Astrocyte of the cerebellum (primary cell): ENCODE data around the gene KCNAB2.

Experiments used
- DNase-seq: peaks from one replicate; pipeline ENCODE4 v3.0.0-alpha.2; 2011; ENCODE audit warnings: low read depth
- H3K4me3 ChIP-seq: 2 replicates; pipeline ENCODE4 v1.5.1; 2011; ENCODE audit warnings: mild to moderate bottlenecking, low read depth, low read length, moderate library complexity
- CTCF ChIP-seq: IDR thresholded peaks from 2 replicates; pipeline ENCODE4 v1.5.1; 2012; ENCODE audit warnings: low read length, low read depth, moderate library complexity, mild to moderate bottlenecking; ENCODE audit errors: missing control alignments
- in situ Hi-C: cut with HindIII; loops from 2 replicates; pipeline ENCODE4 v1.10.0; 2017; ENCODE audit warnings: low sequenced_read_pairs

Gene KCNAB2

DNA sequence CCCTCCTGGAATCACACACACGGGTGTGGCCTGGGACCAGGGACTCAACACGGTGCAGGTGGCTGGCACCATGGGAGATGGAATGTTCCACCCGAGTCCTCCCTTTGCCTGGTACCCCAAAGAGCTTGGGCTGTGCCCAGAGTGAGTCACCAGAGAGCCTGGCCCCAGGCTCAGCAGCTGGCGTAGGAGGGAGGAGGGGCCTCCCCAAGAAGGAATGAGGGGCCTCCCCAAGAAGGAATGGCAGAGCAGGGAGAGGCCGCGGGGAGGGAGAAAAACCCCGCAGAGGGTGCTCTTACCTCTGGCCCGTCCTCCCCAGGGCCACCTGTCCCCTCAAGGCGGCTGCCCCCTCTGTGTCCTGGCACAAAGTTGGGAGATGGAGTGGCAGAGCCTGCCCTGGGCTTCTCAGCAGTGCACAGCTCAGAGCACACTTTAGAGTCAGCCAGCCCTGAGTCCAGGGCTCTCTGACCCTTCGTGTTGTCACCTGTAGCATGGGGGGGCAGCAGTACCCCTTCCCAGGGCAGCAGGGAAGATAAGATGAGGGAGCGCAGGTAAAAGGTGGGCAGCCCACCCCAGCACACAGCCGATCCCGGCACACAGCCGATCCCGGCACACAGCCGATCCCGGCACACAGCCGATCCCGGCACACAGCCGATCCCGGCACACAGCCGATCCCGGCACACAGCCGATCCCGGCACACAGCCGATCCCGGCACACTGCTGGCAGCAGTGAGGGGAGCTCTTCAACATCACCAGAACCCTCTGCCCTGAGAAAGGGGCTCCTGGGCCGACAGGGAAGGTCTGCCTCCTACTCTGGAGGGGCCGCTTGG, 20.2 kb upstream of the KCNAB2 start:
- no peak for DNase-seq
- no peak overlapping the region for H3K4me3 ChIP-seq
- TF ChIP-seq CTCF = no peak
- in situ Hi-C loops = no loop called here

- in situ Hi-C loops = no loop called here
- no peak for TF ChIP-seq CTCF
- H3K4me3 ChIP-seq = no peak overlapping the region
- no peak for DNase-seq
Measured at GRCh38 chr1:6026095-6026809, 19.4 kb upstream of the KCNAB2 start.

- no peak for TF ChIP-seq CTCF
- in situ Hi-C loops = no loop called here
- no peak for DNase-seq
- H3K4me3 ChIP-seq = no peak overlapping the region
Measured at GRCh38 chr1:6027591-6027990, 18.1 kb upstream of the KCNAB2 start.

DNA sequence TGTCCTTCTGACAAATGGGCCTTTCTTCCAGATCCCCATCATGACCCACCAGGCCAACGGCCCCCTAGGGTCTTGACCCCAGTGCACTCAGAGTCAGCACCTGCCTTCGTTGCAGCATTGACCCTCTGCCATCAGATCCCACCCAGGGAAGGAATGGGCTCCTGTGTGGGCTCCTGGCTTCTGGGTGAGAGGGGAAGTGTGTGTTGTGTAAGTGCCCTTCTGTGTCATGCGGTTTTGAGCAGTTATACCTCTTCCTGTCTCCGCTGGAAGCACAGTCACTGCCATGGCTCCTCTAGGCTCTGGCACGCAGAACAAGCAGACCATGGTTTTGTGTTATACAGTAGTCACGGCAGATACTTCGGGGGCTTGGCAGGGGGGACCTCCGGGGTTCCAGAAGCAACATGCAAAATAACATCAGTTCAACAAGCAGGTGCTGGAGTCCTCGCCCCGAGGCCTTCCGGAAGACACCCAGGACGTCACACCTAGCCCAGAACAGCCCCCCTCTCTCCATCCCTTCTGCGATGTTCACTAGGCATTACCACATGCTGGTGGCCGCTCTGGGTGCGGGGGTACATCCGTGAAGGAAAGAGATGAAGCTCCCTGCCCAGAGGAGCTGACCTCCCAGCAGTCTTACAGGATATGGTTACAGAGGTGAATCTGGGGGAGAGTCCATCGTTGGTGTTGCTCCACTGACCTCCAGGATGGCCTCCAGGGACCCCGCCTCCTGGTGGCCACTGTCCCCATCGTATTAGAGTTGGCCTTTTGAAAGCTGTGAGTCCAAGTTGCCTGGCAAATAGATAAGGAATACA, 17.4 kb upstream of the KCNAB2 start:
- DNase-seq = no peak
- no peak overlapping the region for H3K4me3 ChIP-seq
- TF ChIP-seq CTCF = no peak
- in situ Hi-C loops = no loop called here

DNA sequence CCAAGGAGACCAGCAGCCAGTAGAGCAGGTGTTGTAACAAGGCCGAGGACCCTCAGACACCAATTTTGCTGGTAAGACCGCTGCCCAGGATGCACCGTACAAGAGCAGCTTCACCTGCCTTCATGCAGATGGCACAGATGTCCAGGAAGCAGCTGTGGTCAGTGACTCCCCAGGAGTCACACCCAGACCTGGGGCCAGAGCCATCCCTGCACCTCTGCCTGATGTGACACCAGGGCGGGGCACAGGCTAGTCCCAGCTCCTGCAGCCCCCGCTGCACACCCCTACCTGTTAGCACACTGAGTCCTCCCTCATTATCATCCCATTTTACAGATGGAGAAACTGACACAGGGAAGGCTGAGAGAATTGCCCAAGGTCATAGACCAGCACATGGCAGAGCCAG, 16.3 kb upstream of the KCNAB2 start:
- H3K4me3 ChIP-seq = no peak overlapping the region
- TF ChIP-seq CTCF = no peak
- DNase-seq = no peak
- in situ Hi-C loops = no loop called here

DNA sequence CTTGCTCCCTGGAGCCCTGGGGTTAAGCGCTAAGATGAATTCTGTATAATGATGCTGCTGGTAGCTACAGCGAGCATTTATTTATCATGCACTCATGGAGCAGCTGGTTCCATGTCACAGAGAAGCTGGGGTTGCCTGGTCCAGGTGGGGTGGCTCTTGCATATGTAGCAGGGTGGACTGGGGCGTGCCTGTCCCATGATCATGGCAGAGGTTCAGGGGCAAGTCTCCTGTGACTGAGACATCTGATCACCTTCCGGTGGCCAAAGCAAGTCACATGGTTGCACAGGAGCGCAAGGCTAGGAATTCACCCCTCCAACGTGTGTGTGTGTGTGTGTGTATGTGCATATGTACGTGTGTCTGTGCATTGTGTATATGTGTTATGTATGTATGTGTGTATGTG, 15.6 kb upstream of the KCNAB2 start:
- no peak for DNase-seq
- no peak for TF ChIP-seq CTCF
- in situ Hi-C loops = no loop called here
- H3K4me3 ChIP-seq = no peak overlapping the region
